Activated gamma-delta T cell treated with anti-CD3 and anti-CD28 coated beads, Interleukin-2, amount 50 U/mL, for 16 hours (primary cell): ENCODE measurements around the gene ACTRT2.

Experiments
- DNase-seq: peaks from one replicate; pipeline ENCODE4 v3.0.0-alpha.2; 2020; ENCODE audit warnings: low read depth

Gene ACTRT2

DNA sequence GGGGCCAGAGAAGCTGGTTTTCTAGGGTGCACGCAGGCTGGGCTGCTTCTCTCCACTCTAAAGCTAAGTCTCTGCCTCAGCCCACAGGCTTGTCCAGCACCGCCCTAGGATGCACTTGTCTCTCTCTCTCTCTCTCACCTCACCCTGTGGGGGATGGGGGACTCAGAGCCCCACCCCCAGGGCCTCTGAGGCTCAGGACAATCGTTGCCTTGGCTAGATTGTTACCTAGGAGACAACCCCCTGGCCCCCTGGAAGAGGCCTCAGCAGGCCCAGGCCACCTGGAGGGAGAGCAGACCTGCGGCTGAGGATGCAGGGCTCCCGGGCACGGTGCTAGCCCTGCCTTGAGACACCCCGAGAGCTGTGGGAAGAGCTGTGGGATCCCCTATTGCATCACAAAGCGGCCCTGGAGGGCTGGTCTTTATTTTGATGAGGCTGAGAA, at the start of gene ACTRT2:
TSS of gene ACTRT2 (plus strand) at position 235 of the 439 bp plus-strand sequence. CDS start 220 bp downstream, outside the sequence.
- no peak for DNase-seq

DNA sequence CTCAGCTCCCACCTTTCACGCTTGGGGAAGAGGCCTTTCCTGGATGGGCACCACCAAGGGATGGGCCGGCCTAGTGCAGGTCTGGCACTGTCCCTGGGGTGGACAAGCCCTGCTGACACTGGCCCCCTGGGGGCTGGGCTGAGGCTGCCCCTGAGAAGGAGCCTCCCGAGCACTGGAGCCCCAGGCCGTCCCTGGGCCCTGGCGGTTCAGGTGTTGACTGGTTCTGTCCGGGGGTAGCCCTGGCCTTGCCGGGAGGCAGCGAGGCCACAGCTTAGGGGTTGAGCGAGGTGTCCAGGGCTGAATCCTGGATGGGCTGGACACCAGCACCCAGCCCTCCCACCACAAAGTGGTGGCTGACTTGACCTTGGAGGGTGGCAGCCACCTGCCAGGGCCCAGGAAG, 49.7 kb upstream of the ACTRT2 start:
- DNase-seq, result no peak

DNA sequence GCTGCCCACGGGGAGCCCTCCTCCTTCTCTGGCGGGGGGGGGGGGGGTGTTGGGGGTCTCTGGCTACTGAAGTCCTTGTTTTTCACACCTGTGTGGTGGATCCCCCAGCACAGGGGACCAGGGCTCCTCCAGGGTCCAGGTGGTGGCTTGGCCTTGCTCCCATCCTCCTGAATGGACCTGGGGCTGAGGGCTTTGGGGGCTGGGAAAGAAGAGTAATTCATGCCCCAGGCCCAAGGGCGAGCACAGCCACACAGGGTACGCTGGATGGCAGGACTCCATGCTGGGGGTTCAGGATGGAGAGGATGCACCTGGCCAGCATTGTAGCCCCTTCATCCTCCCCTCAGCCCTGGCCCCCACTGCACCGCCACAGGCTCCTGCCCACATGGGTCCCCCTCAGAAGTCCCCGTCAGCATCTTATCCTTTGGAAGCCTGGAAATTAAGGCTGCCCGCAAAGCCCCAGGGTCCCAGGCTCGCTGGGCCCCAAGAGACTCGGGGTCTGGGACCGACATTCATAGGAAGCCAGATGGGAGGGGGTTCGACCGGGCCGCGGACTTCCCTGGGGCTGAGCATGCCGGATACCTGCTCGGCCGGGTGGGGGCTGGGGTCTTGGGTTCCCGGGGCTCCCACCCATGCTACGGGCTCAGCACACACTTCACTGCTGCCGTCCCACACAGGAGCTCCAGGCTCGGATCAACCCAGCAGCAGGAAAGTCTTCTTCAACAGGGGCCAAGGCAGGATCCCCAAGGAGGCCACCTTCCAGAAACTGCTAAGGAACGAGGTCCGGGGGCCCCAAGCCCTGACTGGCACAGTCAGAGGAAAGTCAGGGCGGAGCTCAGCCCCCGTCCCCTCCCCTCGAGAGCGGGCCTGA, 49.0 kb upstream of the ACTRT2 start:
- no peak for DNase-seq

DNA sequence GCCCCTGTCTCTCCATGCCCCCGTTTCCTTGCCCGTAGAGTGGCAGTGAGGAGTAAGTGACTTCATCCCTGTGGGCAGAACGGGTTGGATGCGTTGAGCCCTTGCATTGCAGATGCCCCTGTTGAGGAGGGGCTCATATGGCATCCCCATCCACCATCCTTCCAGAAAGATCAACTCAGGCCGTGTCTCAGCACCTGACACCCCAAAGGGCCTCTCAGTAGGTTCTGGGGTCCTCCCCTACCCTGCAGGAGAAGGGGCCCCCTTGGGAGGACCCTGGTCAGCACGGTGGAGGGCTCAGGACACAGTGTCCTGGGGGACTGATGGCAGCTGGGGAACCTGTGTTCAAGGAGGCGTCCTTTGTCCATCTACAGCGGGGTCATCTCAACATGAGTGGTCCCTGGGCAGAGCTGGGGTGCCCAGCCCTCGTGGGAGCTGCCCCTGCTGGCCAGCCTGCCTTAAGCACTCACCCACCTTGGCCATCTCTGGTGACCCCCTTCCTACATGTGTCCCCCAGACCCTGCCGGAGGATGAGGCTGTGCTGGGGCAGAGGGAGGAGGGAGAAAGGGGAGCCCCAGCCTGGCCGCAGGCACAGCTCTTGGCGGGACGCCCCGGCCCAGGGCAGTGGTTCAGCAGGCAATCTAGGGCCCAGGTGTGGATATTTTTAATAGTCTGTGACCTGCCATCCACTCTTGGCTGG, 48.2 kb upstream of the ACTRT2 start:
- no peak for DNase-seq

DNA sequence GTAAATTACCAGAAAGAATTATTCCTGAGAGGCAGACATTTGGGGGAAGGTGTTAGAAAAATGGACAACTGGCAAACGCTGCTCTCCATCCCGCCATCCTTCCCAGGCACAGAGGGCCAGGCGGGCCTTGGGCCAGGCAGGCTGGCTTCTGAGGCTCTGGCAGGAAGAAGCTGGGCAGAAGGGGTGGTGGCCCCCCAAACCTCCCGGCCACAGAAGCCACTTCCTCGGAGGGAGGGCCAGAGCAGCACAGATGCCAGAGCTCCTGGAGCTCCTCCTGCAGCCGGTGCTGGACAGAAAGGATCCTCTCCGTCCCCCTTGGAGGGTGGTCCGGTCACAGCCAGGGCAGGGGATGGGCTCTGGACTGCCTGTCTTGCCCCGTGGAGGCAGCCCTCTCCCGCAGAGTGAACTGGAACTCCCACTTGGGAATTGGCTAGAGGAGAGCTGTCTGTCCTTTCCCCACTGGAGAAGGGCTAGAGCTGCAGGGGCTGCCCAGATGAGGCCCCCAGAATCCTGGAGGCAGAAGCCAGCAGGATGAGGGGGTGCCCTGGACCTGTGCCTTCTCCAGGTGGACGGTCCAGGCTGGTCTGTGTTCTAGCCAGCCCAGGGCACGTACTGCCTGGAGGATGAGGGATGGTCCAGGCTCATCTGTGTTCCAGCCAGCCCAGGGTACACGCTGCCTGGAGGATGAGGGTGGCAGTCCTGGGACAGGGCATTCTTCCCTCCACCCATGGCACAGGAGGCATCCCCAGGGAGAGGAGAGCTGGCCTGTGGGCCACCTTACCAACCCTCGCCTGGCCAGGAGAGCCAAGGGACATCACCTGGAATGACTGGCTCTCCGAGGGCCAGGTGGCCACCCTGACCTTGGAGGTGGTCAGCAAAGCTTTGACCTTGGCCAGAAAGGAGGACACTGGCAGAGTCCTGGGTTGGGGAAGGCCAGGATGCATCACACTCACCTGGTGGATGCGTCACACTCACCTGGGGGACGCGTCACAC, 47.4 kb upstream of the ACTRT2 start:
- no peak for DNase-seq

DNA sequence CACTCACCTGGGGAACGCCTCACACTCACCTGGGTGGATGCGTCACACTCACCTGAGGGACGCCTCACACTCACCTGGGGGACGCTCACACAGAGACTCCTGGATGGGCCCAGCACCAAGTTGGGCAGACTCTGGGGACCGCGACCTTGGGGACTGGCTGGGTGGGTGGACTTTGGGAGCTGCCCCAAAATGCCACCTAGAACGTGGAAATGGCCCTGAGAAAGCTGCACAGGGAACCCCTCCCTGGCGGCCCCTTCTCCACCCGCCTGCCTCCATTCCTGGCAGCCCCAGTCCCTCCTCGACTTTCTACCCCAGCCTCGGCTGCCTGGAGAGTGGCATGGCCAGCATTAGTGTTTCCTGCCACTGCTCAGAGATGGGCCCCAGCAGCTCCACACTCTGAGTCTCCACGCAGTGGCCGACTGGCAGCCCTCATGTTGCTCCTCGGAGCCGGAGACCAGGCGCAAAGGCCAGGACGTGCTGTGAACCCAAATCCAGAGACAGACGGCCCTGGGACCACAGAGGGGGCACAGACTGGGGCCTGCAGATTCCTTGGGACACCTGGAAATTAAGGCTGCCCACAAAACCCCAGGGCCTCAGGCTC, 46.5 kb upstream of the ACTRT2 start:
- no peak for DNase-seq

DNA sequence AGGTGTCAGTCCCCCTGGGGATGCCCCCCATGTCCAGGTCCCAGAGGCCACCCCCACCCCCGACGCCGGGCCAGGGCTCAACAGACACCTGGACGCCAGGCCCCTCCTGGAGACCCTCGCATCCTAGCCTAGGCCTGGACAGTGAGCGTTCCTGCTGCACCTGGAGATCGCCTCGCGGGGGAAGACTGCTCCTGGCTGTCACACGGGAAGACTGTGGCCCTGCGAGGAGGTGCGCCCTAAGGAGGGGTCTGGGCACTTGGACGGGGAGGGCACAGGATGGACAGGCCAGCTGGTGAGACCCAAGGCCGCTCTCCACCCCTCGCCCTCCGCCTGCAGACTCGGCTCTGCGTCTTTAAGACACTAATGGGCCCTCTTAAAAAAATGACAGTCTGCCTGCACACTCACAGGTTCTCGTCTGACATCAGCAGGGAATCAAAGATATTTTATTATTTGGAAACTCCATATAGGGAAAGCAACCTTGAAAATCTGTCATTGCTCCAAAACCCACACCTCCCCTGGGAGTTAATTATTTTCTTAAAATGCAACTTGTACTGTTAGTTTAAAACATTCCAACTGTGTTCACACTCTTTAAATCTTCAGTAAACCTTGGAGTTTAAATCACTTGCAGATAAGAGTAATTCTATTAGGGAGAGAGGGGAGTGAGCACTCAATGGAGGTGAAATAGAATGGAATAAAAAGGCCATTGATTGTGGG, 45.6 kb upstream of the ACTRT2 start:
- DNase-seq, result no peak

DNA sequence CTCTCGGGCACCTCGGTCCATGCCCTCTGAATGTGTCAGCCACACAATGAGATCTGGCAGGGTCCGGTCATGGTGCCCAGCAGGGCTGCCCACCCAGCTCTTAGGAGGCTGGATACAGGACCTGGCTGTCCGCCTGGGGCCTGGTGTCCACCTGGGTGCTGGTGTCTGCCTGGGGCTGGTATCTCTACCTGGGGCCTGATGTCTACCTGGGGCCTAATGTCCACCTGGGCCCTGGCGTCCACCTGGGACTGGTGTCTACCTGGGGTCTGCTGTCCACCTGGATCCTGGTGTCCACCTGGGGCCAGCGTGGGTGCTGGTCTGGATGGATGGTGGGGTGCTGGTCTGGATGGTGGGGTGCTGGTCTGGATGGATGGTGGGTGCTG, 45.1 kb upstream of the ACTRT2 start:
- DNase-seq, result no peak

DNA sequence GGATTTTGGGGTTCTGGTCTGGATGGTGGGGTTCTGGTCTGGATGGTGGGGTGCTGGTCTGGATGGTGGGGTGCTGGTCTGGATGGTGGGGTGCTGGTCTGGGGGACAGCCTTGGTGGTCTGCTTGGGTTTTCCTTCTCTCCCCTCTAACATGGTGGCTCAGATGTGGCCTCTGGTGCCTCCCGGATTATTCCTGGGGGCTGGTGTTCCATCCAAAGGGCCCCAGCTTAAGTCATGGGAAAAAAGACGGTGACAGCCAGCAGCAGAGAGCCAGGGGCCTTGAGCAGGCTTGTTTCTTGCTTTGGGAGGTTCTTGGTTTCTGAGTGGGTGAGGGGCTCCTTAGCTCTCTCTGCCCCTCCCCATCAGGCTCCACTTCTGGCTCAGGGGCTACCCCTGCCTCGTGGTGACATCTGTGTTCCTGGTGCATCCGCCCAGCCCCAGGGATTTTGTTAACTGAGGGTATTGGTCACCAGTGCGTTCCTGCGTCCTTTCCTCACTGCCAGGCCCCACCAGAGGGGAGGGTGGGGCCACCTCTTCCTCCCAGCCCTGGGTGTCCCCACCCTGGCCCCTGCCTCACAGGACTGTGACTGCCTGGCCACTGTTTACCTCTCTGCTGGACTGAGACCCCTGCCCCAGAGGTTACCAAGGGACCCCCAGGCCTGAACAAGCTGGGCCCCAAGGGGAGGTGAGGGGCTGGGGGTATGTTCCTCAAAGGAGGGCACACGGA, 43.2 kb upstream of the ACTRT2 start:
- no peak for DNase-seq

DNA sequence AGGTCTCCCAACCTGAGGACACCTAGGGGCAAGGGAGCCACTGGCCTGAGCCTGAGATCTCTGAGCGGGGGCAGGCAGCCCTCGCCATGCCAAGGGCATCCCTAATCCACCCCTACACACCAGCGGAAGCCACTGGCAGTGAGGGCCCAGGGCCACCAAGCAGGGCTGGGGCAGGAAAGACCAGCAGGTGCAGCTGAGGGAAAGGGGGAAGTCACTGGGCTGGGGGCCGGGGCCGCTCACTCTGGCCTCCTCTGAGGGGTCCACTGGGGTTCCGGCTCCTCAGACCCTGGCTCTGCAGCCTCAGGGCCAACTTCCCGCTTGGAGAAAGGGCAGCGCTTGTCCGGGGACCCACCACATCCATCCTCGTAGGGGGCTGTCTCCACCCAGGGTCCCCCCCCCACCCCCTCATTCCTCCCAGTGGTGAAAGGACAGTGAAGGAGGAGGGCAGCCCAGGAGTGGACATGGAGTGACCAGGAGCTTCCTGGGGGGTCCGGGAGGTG, 42.5 kb upstream of the ACTRT2 start:
- no peak for DNase-seq

DNA sequence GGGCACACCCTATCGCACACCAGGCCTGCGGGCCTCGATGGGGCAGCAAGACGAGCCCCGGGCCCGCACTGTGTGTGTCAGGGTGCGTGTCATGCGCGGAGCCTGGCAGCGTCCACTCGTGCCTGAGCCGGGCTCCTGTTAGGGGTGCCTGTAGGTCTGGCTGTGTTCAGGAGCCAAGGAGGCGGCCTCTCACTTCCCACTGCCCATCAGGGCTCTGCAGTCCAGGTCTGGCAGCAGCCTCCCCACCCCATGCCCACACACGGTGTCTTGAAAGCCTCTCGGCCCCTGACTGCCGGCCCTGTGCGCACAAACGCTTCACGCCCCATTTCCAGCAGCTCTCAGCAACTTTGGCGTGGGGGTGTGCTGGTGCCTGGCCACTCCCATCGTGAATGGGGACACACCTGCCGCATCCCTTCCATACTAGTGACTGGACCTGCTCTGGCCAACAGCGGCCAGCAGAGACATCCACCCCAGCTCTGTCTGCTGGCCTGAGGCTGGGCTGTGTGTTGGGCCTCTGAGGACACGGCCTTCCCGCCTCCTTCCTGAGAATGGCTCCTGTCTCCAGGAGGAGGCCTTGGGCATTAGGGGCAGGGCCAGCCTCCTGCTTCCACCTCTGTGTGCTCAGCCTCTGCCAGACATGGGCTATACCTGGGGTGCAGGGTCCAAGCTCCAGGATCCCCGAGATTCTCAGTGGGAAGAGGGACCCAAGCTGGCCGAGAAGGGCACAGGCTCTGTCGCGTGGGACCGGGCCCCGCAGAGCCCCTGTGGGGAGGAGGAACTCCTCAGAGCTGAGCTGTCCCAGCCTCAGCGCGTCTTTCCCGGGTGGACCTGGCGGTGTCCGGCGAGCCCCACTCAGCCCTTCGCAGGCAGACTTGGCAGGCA, 41.8 kb upstream of the ACTRT2 start:
- no peak for DNase-seq

DNA sequence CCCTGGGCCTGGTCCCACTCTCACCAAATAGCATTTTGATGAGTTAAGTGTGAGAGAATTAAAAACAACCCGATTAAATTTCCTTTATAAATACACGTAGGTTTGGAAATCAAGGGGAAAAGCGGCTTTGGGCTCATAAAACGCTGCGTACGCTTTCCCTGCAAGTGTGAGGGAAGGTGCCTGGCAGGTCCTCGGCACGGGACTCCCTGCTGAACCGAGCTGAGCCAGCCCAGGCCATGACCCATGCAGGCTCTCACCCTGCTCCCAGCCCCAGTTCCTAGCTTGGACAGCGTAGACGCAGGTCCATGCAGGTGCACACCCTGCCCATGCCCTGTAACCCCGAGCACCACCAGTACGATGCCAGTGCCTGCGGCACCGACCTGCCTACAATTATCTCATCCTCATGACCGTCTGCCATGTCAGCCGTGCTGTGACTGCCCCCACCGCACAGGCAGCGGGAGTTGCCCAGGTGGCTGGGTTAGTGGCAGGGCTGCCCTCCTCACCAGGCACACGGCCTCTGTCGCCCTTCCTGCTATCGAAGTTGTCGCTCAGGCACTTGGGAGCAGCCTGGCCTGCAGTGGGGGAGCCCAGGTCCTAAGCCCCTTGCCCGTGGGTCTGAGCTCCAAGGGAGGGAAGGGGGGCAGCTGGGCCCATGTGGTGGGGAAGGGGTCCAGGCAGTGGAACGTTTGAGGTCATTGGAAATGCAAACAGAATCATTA, 41.0 kb upstream of the ACTRT2 start:
- DNase-seq, result no peak

DNA sequence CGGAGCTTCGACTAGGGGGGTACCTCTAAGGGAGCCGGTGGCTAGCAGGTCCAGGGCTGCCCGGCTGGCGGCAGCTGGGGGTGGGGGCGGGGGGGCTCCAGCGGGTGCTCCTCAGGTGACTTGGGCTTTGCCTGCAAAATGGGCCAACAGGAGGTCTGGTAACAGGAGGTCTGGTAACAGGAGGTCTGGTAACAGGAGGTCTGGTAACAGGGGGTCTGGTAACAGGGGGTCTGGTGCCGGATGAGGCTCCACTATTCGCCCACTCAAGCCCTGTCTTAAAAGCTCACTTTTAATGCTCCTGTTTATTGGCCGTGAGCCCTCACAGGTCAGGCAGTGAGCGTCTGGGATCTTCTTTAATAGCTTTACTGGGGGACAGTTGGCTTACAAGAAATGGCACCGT, 40.4 kb upstream of the ACTRT2 start:
- DNase-seq, result no peak

DNA sequence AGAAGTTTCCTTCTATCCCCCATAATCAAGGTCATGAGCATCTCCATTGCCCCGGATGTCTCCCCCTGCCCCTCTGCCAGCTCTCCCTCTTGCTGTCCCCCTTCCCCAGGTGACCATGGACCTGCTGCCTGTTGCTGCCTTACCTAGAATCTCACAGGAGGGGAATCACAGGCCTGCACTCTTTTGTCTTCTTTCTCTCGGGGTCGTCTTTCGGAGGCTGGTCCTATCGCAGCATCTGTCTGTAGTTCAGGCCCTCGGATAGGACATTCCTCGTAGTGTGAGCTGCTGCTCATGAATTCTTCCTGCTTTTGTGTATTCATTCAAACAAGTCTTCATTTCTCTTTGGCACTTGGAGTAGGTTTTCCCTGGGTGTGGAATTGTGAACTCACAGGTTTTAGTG, 39.9 kb upstream of the ACTRT2 start:
- DNase-seq, result no peak

DNA sequence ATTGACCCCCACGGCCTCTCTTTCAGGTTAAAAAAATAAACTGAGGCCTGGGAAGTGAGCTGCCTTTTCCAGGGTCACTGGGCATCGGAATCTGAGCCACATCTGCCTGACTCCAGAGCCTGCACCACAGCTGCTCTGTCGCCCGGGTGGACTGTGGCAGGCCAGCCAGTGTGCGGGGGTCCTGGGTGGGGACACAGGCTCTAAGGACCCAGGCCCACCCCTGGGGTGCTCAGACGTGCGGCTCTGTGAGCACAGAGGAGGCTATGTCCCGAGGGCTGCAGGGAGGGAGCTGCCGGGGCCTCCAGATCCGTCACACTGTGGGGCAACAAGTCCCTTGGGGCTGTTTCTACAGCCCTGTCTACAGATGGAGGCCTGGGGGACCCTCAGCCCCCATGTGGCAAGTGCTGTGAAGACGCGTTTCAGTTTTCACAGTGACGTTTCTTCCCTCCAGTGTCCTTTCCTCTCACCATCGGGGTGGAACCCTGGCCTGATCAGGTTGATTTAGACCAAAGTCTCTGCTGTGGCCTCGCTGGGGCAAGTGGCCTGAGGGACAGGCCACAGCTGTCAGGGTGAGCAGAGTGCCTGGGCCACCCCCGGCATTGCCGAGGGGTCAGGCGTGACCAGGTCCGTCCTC, 39.2 kb upstream of the ACTRT2 start:
- DNase-seq, result no peak

DNA sequence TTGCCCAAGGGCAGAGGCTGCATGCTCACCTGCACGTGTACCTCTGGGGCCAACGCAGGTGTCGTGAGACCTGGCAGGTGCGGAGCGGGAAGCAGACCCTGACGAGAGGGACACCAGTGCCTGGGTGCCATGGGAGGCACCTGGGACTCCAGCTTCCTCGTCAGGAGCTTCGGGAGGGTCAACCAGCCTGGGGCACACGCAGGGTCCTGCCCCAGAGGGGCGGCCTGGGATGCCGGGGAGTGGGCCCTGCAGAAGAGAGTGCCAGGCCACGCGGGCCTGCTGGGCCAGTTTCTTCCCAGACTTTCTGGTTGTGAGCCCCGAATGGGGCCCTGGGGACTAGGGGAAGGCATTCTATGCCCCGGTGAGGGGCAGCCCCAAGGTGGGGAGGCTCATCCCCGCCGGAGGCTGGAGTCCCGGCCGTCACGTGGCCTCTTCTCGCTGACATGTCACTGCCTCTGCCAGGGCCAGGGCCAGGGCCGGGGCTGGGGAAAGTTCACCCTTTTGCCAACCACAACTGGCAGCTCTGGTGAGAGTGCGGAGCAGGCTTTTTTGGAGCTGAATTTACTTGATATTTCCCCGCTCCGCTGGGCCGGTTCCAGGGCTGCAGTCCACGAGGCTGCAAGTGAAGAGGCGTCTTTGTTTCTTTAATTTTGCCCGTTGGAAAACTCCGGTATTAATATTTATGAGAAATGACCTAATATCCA, 38.5 kb upstream of the ACTRT2 start:
- no peak for DNase-seq

DNA sequence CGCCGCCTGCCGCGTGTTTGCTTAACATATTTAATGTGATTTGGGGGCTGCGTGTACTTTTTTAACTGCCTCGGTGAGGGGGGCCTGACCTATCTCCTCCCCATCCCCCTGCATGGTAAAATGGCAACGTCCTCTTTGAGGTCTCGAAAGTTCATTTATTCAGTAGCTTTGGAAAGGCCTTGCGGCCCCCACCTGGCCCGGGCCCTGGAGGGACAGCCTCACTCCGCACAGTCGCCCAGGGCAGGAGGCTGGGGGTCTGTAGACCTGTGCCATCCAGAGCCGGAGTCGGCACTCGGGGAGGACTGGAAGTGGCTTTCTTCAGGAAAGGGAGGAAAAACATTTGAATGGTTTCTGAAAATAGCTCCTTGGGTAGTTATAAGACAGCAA, 38.0 kb upstream of the ACTRT2 start:
- no peak for DNase-seq
